ENCODE results near the gene UNG.

The UNG gene

GRCh38 chr12:109154451-109155438, 57.3 kb downstream of the UNG start:
- H3K4me3 ChIP-seq (ENCODE audit: severe bottlenecking), result peak overlapping the region; percentile 69
- H3K9me3 ChIP-seq (ENCODE audit: severe bottlenecking), result no peaks in the 10 kb centered on the region
- TF ChIP-seq, protein P1, sequence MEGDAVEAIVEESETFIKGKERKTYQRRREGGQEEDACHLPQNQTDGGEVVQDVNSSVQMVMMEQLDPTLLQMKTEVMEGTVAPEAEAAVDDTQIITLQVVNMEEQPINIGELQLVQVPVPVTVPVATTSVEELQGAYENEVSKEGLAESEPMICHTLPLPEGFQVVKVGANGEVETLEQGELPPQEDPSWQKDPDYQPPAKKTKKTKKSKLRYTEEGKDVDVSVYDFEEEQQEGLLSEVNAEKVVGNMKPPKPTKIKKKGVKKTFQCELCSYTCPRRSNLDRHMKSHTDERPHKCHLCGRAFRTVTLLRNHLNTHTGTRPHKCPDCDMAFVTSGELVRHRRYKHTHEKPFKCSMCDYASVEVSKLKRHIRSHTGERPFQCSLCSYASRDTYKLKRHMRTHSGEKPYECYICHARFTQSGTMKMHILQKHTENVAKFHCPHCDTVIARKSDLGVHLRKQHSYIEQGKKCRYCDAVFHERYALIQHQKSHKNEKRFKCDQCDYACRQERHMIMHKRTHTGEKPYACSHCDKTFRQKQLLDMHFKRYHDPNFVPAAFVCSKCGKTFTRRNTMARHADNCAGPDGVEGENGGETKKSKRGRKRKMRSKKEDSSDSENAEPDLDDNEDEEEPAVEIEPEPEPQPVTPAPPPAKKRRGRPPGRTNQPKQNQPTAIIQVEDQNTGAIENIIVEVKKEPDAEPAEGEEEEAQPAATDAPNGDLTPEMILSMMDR (IDR thresholded peaks at IDR 0.05; ENCODE audit: poor library complexity, severe bottlenecking), result no peak
- DNase-seq (ENCODE audit: low spot score) (peak; percentile 87), ATAC-seq (ENCODE audit: low read depth) (peak; percentile 90)
- H3K4me1 ChIP-seq (ENCODE audit: insufficient read depth, poor library complexity, severe bottlenecking), result peaks cover 4% of the 10 kb centered on the region
- no peaks in the 10 kb centered on the region for H3K36me3 ChIP-seq (ENCODE audit: low read depth)
- H3K27me3 ChIP-seq (ENCODE audit: insufficient read depth, poor library complexity, severe bottlenecking), result no peaks in the 10 kb centered on the region
- H3K27ac ChIP-seq (ENCODE audit: poor library complexity, severe bottlenecking), result peak overlapping the region; percentile 46

DNA sequence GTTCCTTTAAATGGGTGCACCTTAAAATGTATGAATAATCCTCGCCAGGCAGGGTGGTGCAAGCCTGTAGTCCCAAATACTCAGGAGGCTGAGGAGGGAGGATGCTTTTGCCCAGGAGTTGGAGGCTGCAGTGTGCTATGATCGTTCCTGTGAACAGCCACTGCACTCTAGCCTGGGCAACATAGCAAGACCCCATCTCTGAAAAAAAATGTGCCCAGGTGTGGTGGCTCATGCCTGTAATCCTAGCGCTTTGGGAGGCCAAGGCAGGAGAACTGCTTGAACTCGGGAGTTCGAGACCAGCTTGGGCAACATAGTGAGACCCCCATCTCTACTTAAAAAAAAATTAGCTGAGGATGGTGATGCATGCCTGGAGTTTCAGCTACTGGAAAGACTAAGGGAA, 58.6 kb downstream of the UNG start:
- Histone ChIP-seq H3K4me1 (ENCODE audit: insufficient read depth, poor library complexity, severe bottlenecking) (peaks cover 4% of the 10 kb centered on the region), H3K9me3 (ENCODE audit: severe bottlenecking) (no peaks in the 10 kb centered on the region), H3K27me3 (ENCODE audit: insufficient read depth, poor library complexity, severe bottlenecking) (no peaks in the 10 kb centered on the region), H3K36me3 (ENCODE audit: low read depth) (no peaks in the 10 kb centered on the region), H3K27ac (ENCODE audit: poor library complexity, severe bottlenecking) (no peak overlapping the region), H3K4me3 (ENCODE audit: severe bottlenecking) (no peak overlapping the region)
- no peak for DNase-seq (ENCODE audit: low spot score)
- ATAC-seq (ENCODE audit: low read depth), result no peak
- TF ChIP-seq, protein P1 (IDR thresholded peaks at IDR 0.05; ENCODE audit: poor library complexity, severe bottlenecking), result no peak

DNA sequence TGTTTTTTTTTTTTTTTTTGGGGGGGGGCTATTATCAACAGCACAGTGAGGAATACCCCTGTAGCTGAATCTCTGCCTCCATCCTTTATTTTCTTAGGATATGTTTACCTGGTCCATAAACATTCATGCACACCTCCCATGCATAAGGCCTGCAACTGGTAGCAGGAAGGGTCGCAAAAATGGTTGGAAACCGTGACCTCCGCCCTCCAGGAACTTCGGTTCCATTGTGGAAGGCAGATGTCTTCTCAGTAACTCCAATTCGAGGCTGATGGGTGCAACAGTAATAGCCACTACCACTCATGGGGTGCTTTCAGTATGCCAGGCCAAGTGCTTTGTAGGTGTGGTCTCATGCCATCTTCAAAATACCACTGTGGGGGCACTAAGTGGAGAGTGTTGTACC, 59.2 kb downstream of the UNG start:
- Histone ChIP-seq H3K27me3 (ENCODE audit: insufficient read depth, poor library complexity, severe bottlenecking) (no peaks in the 10 kb centered on the region), H3K4me1 (ENCODE audit: insufficient read depth, poor library complexity, severe bottlenecking) (peaks cover 4% of the 10 kb centered on the region), H3K36me3 (ENCODE audit: low read depth) (no peaks in the 10 kb centered on the region), H3K27ac (ENCODE audit: poor library complexity, severe bottlenecking) (no peak overlapping the region), H3K9me3 (ENCODE audit: severe bottlenecking) (no peaks in the 10 kb centered on the region), H3K4me3 (ENCODE audit: severe bottlenecking) (no peak overlapping the region)
- no peak for DNase-seq (ENCODE audit: low spot score)
- TF ChIP-seq, protein P1 (IDR thresholded peaks at IDR 0.05; ENCODE audit: poor library complexity, severe bottlenecking), result no peak
- no peak for ATAC-seq (ENCODE audit: low read depth)

DNA sequence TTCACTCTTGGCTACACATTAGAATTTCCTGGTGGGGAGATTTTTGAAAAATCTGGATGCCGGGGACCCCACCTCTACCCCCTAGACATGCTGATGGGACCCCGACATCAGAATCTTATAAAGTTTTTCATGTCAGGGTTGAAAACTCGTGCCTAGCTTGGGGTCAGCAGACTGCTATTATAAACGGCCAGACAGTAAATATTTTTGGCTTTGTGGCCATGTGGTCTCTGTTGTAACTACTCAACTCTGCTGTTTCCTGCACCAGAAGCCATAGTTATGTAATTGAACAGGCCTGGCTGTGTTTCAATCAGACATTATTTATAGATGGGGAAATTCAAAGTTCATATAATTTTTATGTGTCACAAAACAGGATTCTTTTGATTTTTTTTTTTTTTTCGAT, 60.6 kb downstream of the UNG start:
- Histone ChIP-seq H3K27me3 (ENCODE audit: insufficient read depth, poor library complexity, severe bottlenecking) (no peaks in the 10 kb centered on the region), H3K4me1 (ENCODE audit: insufficient read depth, poor library complexity, severe bottlenecking) (peaks cover 4% of the 10 kb centered on the region), H3K4me3 (ENCODE audit: severe bottlenecking) (no peak overlapping the region), H3K36me3 (ENCODE audit: low read depth) (no peaks in the 10 kb centered on the region), H3K9me3 (ENCODE audit: severe bottlenecking) (no peaks in the 10 kb centered on the region), H3K27ac (ENCODE audit: poor library complexity, severe bottlenecking) (no peak overlapping the region)
- ATAC-seq (ENCODE audit: low read depth) (no peak), DNase-seq (ENCODE audit: low spot score) (no peak)
- TF ChIP-seq, protein P1 (IDR thresholded peaks at IDR 0.05; ENCODE audit: poor library complexity, severe bottlenecking), result no peak

GRCh38 chr12:109160433-109160832, 63.0 kb downstream of the UNG start:
- ATAC-seq (ENCODE audit: low read depth) (no peak), DNase-seq (ENCODE audit: low spot score) (no peak)
- Histone ChIP-seq H3K9me3 (ENCODE audit: severe bottlenecking) (no peaks in the 10 kb centered on the region), H3K27ac (ENCODE audit: poor library complexity, severe bottlenecking) (no peak overlapping the region), H3K27me3 (ENCODE audit: insufficient read depth, poor library complexity, severe bottlenecking) (no peaks in the 10 kb centered on the region), H3K4me1 (ENCODE audit: insufficient read depth, poor library complexity, severe bottlenecking) (peaks cover 2% of the 10 kb centered on the region), H3K36me3 (ENCODE audit: low read depth) (no peaks in the 10 kb centered on the region), H3K4me3 (ENCODE audit: severe bottlenecking) (no peak overlapping the region)
- TF ChIP-seq, protein P1 (IDR thresholded peaks at IDR 0.05; ENCODE audit: poor library complexity, severe bottlenecking), result no peak
